Stimulated activated CD8-positive, alpha-beta memory T cell treated with anti-CD3 and anti-CD28 coated beads, Interleukin-7, amount 100 ng/mL, for 1 hour (primary cell): ENCODE data around the gene SRR.

Experiments
- DNase-seq, 2 donors: peaks; one replicate each; pipeline ENCODE4 v3.0.0-alpha.2; 2020; ENCODE audit warnings: low read depth in 2 of 2

Gene SRR

GRCh38 chr17:2343421-2343820 lies 39.7 kb downstream of the SRR start:
- DNase-seq, result peak in 1 of 2 donors; percentile 15

- DNase-seq, result no peak
Measured at GRCh38 chr17:2344528-2344927, 40.8 kb downstream of the SRR start.

- DNase-seq, result no peak
Measured at GRCh38 chr17:2346475-2346874, 42.7 kb downstream of the SRR start.

GRCh38 chr17:2347805-2348685 lies 44.3 kb downstream of the SRR start:
- DNase-seq, result no peak

GRCh38 chr17:2351269-2351668 lies 47.5 kb downstream of the SRR start:
- no peak for DNase-seq

GRCh38 chr17:2354311-2354710 lies 50.6 kb downstream of the SRR start:
- DNase-seq, result no peak

- no peak for DNase-seq
Measured at GRCh38 chr17:2357237-2357636, 53.5 kb downstream of the SRR start.

GRCh38 chr17:2357931-2358434 lies 54.2 kb downstream of the SRR start:
- DNase-seq, result no peak

- no peak for DNase-seq
Measured at GRCh38 chr17:2361010-2361760, 57.4 kb downstream of the SRR start.

- DNase-seq, result no peak
Measured at GRCh38 chr17:2362016-2362415, 58.3 kb downstream of the SRR start.

- DNase-seq, result no peak
Measured at GRCh38 chr17:2362416-2362815, 58.7 kb downstream of the SRR start.

GRCh38 chr17:2362881-2363280 lies 59.1 kb downstream of the SRR start:
- no peak for DNase-seq

- DNase-seq, result no peak
Measured at GRCh38 chr17:2363318-2363717, 59.6 kb downstream of the SRR start.

- no peak for DNase-seq
Measured at GRCh38 chr17:2363851-2364762, 60.4 kb downstream of the SRR start.

- DNase-seq, result no peak
Measured at GRCh38 chr17:2364763-2365116, 61.0 kb downstream of the SRR start.

GRCh38 chr17:2365132-2365531 lies 61.4 kb downstream of the SRR start:
- no peak for DNase-seq

GRCh38 chr17:2366747-2367494 lies 63.2 kb downstream of the SRR start:
- DNase-seq, result no peak

GRCh38 chr17:2368359-2368758 lies 64.6 kb downstream of the SRR start:
- DNase-seq, result no peak

- no peak for DNase-seq
Measured at GRCh38 chr17:2369039-2369438, 65.3 kb downstream of the SRR start.

- no peak for DNase-seq
Measured at GRCh38 chr17:2369551-2370210, 65.9 kb downstream of the SRR start.

GRCh38 chr17:2370211-2370589 lies 66.5 kb downstream of the SRR start:
- DNase-seq, result no peak
